ENCODE measurements around the gene FAM50A. TPM values are rescaled to one million over a fixed set of nuclear protein-coding genes. Genes with fewer than 3 reads are reported as not detected.

Gene FAM50A
- total RNA-seq, 1 donor from 2014 or later = 85.4 TPM

GRCh38 chrX:154403192-154403591 is 40.7 kb upstream of the FAM50A start:
- DNase-seq = no peak
- peaks cover 35% of the 10 kb centered on the region for H3K36me3 Mint-ChIP-seq (ENCODE audit: low read depth)

GRCh38 chrX:154403858-154404257 is 40.1 kb upstream of the FAM50A start:
- Mint-ChIP-seq H3K4me1 (peaks cover 10% of the 10 kb centered on the region), H3K9me3 (no peaks in the 10 kb centered on the region), H3K36me3 (ENCODE audit: low read depth) (peaks cover 28% of the 10 kb centered on the region), H3K27me3 (no peaks in the 10 kb centered on the region), H3K27ac (peak overlapping the region; percentile 15), H3K4me3 (no peak overlapping the region)
- intact Hi-C loops (cut with micrococcal nuclease) = no loop called here
- no peak for DNase-seq

More at GRCh38 chrX:154403192-154403591, 40.7 kb upstream of the FAM50A start:
- Mint-ChIP-seq H3K9me3 (no peaks in the 10 kb centered on the region), H3K4me3 (no peak overlapping the region), H3K27ac (no peak overlapping the region), H3K27me3 (no peaks in the 10 kb centered on the region), H3K4me1 (peaks cover 10% of the 10 kb centered on the region)
- intact Hi-C loops (cut with micrococcal nuclease) = no loop called here

GRCh38 chrX:154404625-154405192 is 39.2 kb upstream of the FAM50A start:
- H3K27ac Mint-ChIP-seq = no peak overlapping the region
- no peaks in the 10 kb centered on the region for H3K9me3 Mint-ChIP-seq
- H3K36me3 Mint-ChIP-seq (ENCODE audit: low read depth) = peaks cover 20% of the 10 kb centered on the region
- DNase-seq = no peak
- intact Hi-C loops (cut with micrococcal nuclease) = no loop called here
- H3K4me1 Mint-ChIP-seq = peaks cover 9% of the 10 kb centered on the region
- no peak overlapping the region for H3K4me3 Mint-ChIP-seq
- no peaks in the 10 kb centered on the region for H3K27me3 Mint-ChIP-seq

- H3K36me3 Mint-ChIP-seq (ENCODE audit: low read depth) = peaks cover 6% of the 10 kb centered on the region
- no peak for DNase-seq
- H3K9me3 Mint-ChIP-seq = no peaks in the 10 kb centered on the region
- H3K4me1 Mint-ChIP-seq = peaks cover 11% of the 10 kb centered on the region
- peak overlapping the region; percentile 41 for H3K27ac Mint-ChIP-seq
- H3K4me3 Mint-ChIP-seq = peak overlapping the region; percentile 77
- H3K27me3 Mint-ChIP-seq = no peaks in the 10 kb centered on the region
- intact Hi-C loops (cut with micrococcal nuclease) = no loop called here
Observed at GRCh38 chrX:154408659-154409221, 35.2 kb upstream of the FAM50A start.

GRCh38 chrX:154409222-154409871 is 34.6 kb upstream of the FAM50A start, which contains the start of gene DNASE1L1:
Gene DNASE1L1, minus strand, starts transcription at chrX:154409254. Its CDS starts 3,686 bp downstream, at chrX:154405568.
- Mint-ChIP-seq H3K36me3 (ENCODE audit: low read depth) (peaks cover 6% of the 10 kb centered on the region), H3K27ac (peak within 1 kb of the TSS; percentile 66), H3K27me3 (no peaks in the 10 kb centered on the region), H3K4me3 (peak within 1 kb of the TSS; percentile 77), H3K4me1 (peaks cover 11% of the 10 kb centered on the region), H3K9me3 (no peaks in the 10 kb centered on the region)
- intact Hi-C loops (cut with micrococcal nuclease) = no loop called here
- DNase-seq = peak; percentile 69

GRCh38 chrX:154411981-154412340 is 32.0 kb upstream of the FAM50A start:
- peak; percentile 85 for DNase-seq
- H3K27ac Mint-ChIP-seq = peak overlapping the region; percentile 82
- H3K4me1 Mint-ChIP-seq = peaks cover 11% of the 10 kb centered on the region
- no peaks in the 10 kb centered on the region for H3K9me3 Mint-ChIP-seq
- H3K36me3 Mint-ChIP-seq (ENCODE audit: low read depth) = peaks cover 12% of the 10 kb centered on the region
- intact Hi-C loops (cut with micrococcal nuclease) = loop anchor here (1.0 kb wide), 1 partner anchor 16 kb away; the partner anchor contains the start of gene ATP6AP1
- H3K27me3 Mint-ChIP-seq = no peaks in the 10 kb centered on the region
- H3K4me3 Mint-ChIP-seq = peak overlapping the region; percentile 84

GRCh38 chrX:154412468-154412867 is 31.5 kb upstream of the FAM50A start:
- intact Hi-C loops (cut with micrococcal nuclease) = loop anchor here (1.0 kb wide), 1 partner anchor 16 kb away; the partner anchor contains the start of gene ATP6AP1
- peak; percentile 80 for DNase-seq
- Mint-ChIP-seq H3K4me1 (peaks cover 11% of the 10 kb centered on the region), H3K36me3 (ENCODE audit: low read depth) (peaks cover 12% of the 10 kb centered on the region), H3K9me3 (no peaks in the 10 kb centered on the region), H3K4me3 (peak overlapping the region; percentile 84), H3K27me3 (no peaks in the 10 kb centered on the region), H3K27ac (peak overlapping the region; percentile 82)

- Mint-ChIP-seq H3K4me1 (peaks cover 11% of the 10 kb centered on the region), H3K27me3 (no peaks in the 10 kb centered on the region), H3K27ac (no peak overlapping the region), H3K9me3 (no peaks in the 10 kb centered on the region), H3K4me3 (peak overlapping the region; percentile 84), H3K36me3 (ENCODE audit: low read depth) (peaks cover 12% of the 10 kb centered on the region)
- intact Hi-C loops (cut with micrococcal nuclease) = no loop called here
- DNase-seq = no peak
Observed at GRCh38 chrX:154413142-154413541, 30.8 kb upstream of the FAM50A start.

- intact Hi-C loops (cut with micrococcal nuclease) = no loop called here
- H3K36me3 Mint-ChIP-seq (ENCODE audit: low read depth) = peaks cover 15% of the 10 kb centered on the region
- H3K27ac Mint-ChIP-seq = no peak overlapping the region
- no peaks in the 10 kb centered on the region for H3K9me3 Mint-ChIP-seq
- H3K27me3 Mint-ChIP-seq = no peaks in the 10 kb centered on the region
- peaks cover 5% of the 10 kb centered on the region for H3K4me1 Mint-ChIP-seq
- no peak overlapping the region for H3K4me3 Mint-ChIP-seq
- no peak for DNase-seq
Observed at GRCh38 chrX:154417157-154417556, 26.8 kb upstream of the FAM50A start.

- H3K4me1 Mint-ChIP-seq = peaks cover 2% of the 10 kb centered on the region
- peaks cover 13% of the 10 kb centered on the region for H3K36me3 Mint-ChIP-seq (ENCODE audit: low read depth)
- intact Hi-C loops (cut with micrococcal nuclease) = no loop called here
- H3K27ac Mint-ChIP-seq = no peak overlapping the region
- DNase-seq = no peak
- H3K4me3 Mint-ChIP-seq = no peak overlapping the region
- no peaks in the 10 kb centered on the region for H3K27me3 Mint-ChIP-seq
- H3K9me3 Mint-ChIP-seq = no peaks in the 10 kb centered on the region
Observed at GRCh38 chrX:154419189-154419588, 24.8 kb upstream of the FAM50A start.

GRCh38 chrX:154419688-154420401 is 24.1 kb upstream of the FAM50A start:
- no peaks in the 10 kb centered on the region for H3K9me3 Mint-ChIP-seq
- H3K27ac Mint-ChIP-seq = no peak overlapping the region
- no peaks in the 10 kb centered on the region for H3K27me3 Mint-ChIP-seq
- no peak overlapping the region for H3K4me3 Mint-ChIP-seq
- intact Hi-C loops (cut with micrococcal nuclease) = no loop called here
- H3K36me3 Mint-ChIP-seq (ENCODE audit: low read depth) = peaks cover 13% of the 10 kb centered on the region
- DNase-seq = no peak
- H3K4me1 Mint-ChIP-seq = peaks cover 4% of the 10 kb centered on the region

- DNase-seq = no peak
- Mint-ChIP-seq H3K27ac (no peak overlapping the region), H3K27me3 (no peaks in the 10 kb centered on the region), H3K4me3 (no peak overlapping the region), H3K9me3 (no peaks in the 10 kb centered on the region), H3K4me1 (peaks cover 4% of the 10 kb centered on the region), H3K36me3 (ENCODE audit: low read depth) (peaks cover 9% of the 10 kb centered on the region)
- intact Hi-C loops (cut with micrococcal nuclease) = no loop called here
Observed at GRCh38 chrX:154420402-154420756, 23.6 kb upstream of the FAM50A start.

GRCh38 chrX:154426916-154427770 is 16.8 kb upstream of the FAM50A start:
- intact Hi-C loops (cut with micrococcal nuclease) = no loop called here
- peak overlapping the region; percentile 84 for H3K4me3 Mint-ChIP-seq
- H3K27ac Mint-ChIP-seq = no peak overlapping the region
- H3K27me3 Mint-ChIP-seq = no peaks in the 10 kb centered on the region
- peaks cover 25% of the 10 kb centered on the region for H3K4me1 Mint-ChIP-seq
- DNase-seq = no peak
- no peaks in the 10 kb centered on the region for H3K9me3 Mint-ChIP-seq
- peaks cover 6% of the 10 kb centered on the region for H3K36me3 Mint-ChIP-seq (ENCODE audit: low read depth)
